ENCODE results near the gene RABGEF1.

Gene RABGEF1

DNA sequence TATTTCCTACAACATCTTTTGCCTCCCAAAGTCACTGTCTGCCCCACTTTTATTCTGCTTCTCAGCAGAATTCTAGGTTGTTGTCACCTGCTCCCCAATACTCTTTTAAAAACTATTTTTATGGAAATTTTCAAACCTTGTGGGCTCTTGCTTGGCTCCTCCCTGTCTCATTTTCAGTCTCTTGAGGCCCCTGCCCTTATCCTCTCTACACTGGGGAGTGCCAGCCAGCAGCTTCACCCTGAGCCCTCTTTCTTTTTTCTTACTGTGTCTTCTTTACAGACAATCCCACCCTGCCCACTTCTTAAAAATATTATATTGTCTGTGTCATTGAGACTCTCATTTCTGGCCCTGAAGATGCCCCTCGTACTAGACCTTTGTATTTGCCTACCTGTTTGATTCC lies 118.8 kb downstream of the RABGEF1 start:
- no peak for DNase-seq (ENCODE audit: low read depth)

GRCh38 chr7:66859794-66860645 lies 119.5 kb downstream of the RABGEF1 start:
- DNase-seq (ENCODE audit: low read depth): no peak

DNA sequence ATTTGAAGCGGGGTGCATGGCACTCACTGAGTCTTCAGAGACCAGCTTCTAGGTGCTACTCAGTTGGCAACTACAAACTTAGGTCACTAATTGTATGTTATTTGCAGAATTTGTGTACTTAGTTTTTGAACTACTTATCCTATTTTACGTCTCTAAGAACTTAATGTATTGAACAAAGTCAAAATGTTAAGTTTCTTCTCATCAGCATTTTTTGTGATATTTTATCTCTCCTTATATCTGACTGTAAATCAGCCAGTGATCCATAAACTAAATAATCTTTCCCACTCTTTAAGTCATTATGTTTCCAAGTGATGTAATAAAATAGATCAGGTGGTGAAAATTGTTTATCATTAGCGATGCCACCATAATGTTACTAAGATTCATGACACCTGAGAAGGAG lies 120.2 kb downstream of the RABGEF1 start:
- DNase-seq (ENCODE audit: low read depth): no peak
